Measurements from ENCODE around the gene STRBP. TPM values are rescaled to one million over a fixed set of nuclear protein-coding genes. Genes with fewer than 3 reads are reported as not detected.

STRBP gene
- total and polyA plus RNA-seq, 8 donors = 16.5 to 40.4 (median 36.8) TPM

DNA sequence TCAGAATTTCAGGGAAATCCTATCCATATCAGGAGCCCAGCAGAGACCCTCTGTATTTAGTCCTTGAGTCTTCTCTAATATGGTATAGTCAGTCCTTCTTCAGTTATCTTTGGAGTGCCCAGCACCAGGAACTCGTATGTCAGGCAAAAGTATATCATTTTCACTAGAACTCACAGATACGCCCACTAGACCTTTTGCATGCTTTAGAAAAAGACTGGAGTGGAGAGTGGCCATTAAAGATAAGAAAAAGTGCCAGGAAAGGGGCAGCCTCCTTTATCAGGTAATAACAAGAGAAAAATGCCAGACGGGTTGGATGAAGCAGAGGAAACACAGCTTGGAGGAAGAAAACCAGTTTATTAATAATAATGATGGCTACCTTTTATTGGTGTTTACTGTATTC is 171.4 kb downstream of the STRBP start:
- Histone ChIP-seq H3K4me3 (no peak overlapping the region), H3K9me3 (no peaks in the 10 kb centered on the region), H3K36me3 (peaks cover 0 to 91% of the 10 kb centered on the region in 2 donors), H3K4me1 (no peaks in the 10 kb centered on the region), H3K27ac (no peak overlapping the region), H3K27me3 (no peaks in the 10 kb centered on the region)
- DNase-seq (no peak), ATAC-seq (no peak)
- TF ChIP-seq, protein P1, sequence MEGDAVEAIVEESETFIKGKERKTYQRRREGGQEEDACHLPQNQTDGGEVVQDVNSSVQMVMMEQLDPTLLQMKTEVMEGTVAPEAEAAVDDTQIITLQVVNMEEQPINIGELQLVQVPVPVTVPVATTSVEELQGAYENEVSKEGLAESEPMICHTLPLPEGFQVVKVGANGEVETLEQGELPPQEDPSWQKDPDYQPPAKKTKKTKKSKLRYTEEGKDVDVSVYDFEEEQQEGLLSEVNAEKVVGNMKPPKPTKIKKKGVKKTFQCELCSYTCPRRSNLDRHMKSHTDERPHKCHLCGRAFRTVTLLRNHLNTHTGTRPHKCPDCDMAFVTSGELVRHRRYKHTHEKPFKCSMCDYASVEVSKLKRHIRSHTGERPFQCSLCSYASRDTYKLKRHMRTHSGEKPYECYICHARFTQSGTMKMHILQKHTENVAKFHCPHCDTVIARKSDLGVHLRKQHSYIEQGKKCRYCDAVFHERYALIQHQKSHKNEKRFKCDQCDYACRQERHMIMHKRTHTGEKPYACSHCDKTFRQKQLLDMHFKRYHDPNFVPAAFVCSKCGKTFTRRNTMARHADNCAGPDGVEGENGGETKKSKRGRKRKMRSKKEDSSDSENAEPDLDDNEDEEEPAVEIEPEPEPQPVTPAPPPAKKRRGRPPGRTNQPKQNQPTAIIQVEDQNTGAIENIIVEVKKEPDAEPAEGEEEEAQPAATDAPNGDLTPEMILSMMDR (IDR thresholded peaks at IDR 0.05) = no peak
- intact Hi-C loops (cut with DNase I) = no loop called here

DNA sequence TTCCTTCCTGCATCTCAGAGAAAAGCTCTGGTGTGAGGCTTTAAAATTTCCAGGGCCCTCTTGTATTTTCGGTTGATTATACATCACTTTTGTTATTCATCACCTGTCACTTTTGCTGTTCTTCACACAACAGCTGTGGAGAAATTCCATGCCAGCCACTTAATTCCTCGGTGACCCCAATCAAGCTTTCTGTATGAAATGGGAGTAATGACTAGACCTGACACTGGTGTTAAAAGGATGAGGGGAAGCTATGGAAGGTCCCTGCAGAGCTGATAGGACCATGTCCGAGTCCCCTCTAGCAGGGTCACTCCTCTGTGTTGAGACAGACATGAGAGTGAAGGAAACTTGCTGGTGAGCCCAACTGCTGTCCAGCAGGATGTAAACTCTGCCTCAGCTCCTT is 175.2 kb downstream of the STRBP start:
- no peak overlapping the region for H3K4me3 ChIP-seq
- H3K27me3 ChIP-seq = no peaks in the 10 kb centered on the region
- TF ChIP-seq, protein P1 (IDR thresholded peaks at IDR 0.05) = no peak
- intact Hi-C loops (cut with DNase I) = no loop called here
- ATAC-seq (no peak), DNase-seq (no peak)
- H3K4me1 ChIP-seq = no peaks in the 10 kb centered on the region
- peaks cover 0 to 85% of the 10 kb centered on the region in 2 donors for H3K36me3 ChIP-seq
- no peak overlapping the region for H3K27ac ChIP-seq
- H3K9me3 ChIP-seq = no peaks in the 10 kb centered on the region

DNA sequence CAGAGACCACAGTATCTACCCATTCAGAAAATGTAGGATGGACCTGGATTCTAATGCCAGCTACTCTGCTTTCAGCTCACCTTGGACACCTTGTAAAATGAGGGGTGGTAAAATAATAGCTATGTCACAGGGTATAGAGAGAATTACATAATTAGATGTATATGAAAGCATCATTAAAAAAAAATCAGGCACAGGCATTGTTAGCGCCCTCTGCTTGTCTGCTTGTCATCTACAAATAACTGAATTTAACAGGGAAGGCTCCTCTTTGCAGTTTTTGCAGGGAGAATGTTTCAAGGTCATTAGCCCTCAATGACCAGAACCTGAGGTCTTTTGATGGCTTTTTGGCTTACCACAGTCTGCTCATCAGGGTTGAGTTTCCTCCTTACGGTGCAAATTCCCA is 176.9 kb downstream of the STRBP start:
- no peak overlapping the region for H3K27ac ChIP-seq
- TF ChIP-seq, protein P1 (IDR thresholded peaks at IDR 0.05) = no peak
- DNase-seq (no peak), ATAC-seq (no peak)
- H3K9me3 ChIP-seq = no peaks in the 10 kb centered on the region
- H3K4me1 ChIP-seq = no peaks in the 10 kb centered on the region
- no peak overlapping the region for H3K4me3 ChIP-seq
- H3K27me3 ChIP-seq = no peaks in the 10 kb centered on the region
- H3K36me3 ChIP-seq = peaks cover 0 to 72% of the 10 kb centered on the region in 2 donors
- intact Hi-C loops (cut with DNase I) = no loop called here

DNA sequence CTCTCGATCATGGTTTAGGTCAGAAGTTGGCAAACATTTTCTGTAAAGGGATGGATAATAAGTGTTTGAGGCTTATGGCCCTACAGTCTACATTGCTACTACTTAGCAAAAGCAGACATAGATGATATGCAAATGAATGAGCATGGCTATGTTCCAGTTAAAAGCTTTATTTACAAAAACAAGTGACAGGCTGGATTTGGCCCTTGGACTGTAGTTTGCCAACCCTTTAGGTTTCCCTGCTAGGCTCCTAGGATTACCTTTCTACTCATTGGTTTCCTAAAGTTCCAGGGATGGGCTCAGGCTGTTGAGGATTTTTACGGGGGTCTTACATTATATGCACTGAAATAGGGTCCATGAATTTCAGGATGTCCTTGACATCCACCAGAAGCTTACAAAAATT is 177.4 kb downstream of the STRBP start:
- Histone ChIP-seq H3K4me1 (no peaks in the 10 kb centered on the region), H3K9me3 (no peaks in the 10 kb centered on the region), H3K27me3 (no peaks in the 10 kb centered on the region), H3K4me3 (no peak overlapping the region), H3K36me3 (peaks cover 0 to 69% of the 10 kb centered on the region in 2 donors), H3K27ac (no peak overlapping the region)
- intact Hi-C loops (cut with DNase I) = no loop called here
- ATAC-seq (no peak), DNase-seq (no peak)
- TF ChIP-seq, protein P1 (IDR thresholded peaks at IDR 0.05) = no peak

DNA sequence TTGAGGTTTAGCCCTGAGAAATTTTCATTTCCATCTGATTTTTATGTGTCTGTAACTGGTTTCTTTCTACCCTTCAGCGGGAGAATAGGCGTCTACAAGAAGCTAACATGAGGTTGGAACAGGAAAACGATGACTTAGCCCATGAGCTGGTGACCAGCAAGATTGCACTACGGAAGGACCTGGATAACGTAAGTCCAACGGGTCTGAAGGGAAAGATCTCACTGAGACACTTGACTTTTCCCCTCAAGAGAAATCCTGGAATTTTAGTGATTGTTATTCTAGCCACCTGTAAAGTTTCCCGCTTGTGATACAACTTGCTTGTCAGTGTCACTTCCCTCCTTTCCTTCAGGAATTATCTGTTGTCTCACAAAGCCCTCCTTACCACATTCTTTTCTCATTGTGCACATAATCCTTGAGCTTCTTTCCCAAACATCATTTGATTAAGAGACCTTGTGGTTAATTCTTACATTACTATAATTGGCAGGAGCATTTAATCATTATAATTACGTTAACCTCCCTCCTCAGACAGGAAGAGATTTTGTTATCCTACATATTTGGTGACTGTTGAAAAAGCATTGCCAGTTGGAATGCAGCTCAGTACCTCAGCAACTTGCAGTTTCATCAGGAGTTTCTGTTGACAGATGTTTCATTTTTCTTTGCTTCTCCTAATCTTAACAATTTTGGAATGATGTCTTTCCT is 178.0 kb downstream of the STRBP start:
- intact Hi-C loops (cut with DNase I) = no loop called here
- peaks cover 0 to 71% of the 10 kb centered on the region in 2 donors for H3K36me3 ChIP-seq
- no peaks in the 10 kb centered on the region for H3K27me3 ChIP-seq
- ATAC-seq = no peak
- no peak overlapping the region for H3K27ac ChIP-seq
- no peak overlapping the region for H3K4me3 ChIP-seq
- H3K9me3 ChIP-seq = no peaks in the 10 kb centered on the region
- no peaks in the 10 kb centered on the region for H3K4me1 ChIP-seq
- no peak for DNase-seq
- TF ChIP-seq, protein P1 (IDR thresholded peaks at IDR 0.05) = no peak
